Loucy (cell line): ENCODE measurements around the gene CLN5.

Source experiments
- CTCF ChIP-seq: fragments of 200-600 bp; sonication (generic); conservative IDR thresholded peaks from 2 replicates; pipeline ENCODE4 v1.5.1; 2014; ENCODE audit warnings: mild to moderate bottlenecking, antibody characterized with exemption, low read length
- EZH2phosphoT487 ChIP-seq: fragments of 200-600 bp; IDR thresholded peaks from 2 replicates; pipeline ENCODE4 v1.6.1; 2018; ENCODE audit warnings: antibody characterized with exemption, mild to moderate bottlenecking, moderate library complexity, borderline replicate concordance

- TF ChIP-seq CTCF (peak; percentile 57), EZH2phosphoT487 (no peak)
Observed at GRCh38 chr13:77016888-77017623, 25.2 kb downstream of the CLN5 start.
